ENCODE data around the gene ASF1A. TPM values are rescaled to one million over a fixed set of nuclear protein-coding genes. Genes with fewer than 3 reads are reported as not detected.

Gene ASF1A
- 10 to 100 TPM; 20.1 to 26.1 (median 22.5) TPM for total RNA-seq
- 22.5 TPM for polyA plus RNA-seq
- long read RNA-seq, donor 1, transcript ASF1A-201 (4 exons, 2,362 nt) = major isoform, 56 of 59 reads
- long read RNA-seq, donor 1, partial matches to known transcripts = 1 of 59 reads
- long read RNA-seq, donor 1, other reads (novel, unspliced or antisense) = 2 of 59 reads
- long read RNA-seq, donor 2, transcript ASF1A-201 (4 exons, 2,362 nt) = major isoform, 18 of 18 reads
- long read RNA-seq, donor 2, partial matches to known transcripts = 0 of 18 reads
- long read RNA-seq, donor 2, other reads (novel, unspliced or antisense) = 0 of 18 reads
- long read RNA-seq, donor 3, transcript ASF1A-201 (4 exons, 2,362 nt) = major isoform, 107 of 111 reads
- long read RNA-seq, donor 3, partial matches to known transcripts = 0 of 111 reads
- long read RNA-seq, donor 3, other reads (novel, unspliced or antisense) = 4 of 111 reads
- long read RNA-seq, donor 4, transcript ASF1A-201 (4 exons, 2,362 nt) = major isoform, 17 of 18 reads
- long read RNA-seq, donor 4, partial matches to known transcripts = 0 of 18 reads
- long read RNA-seq, donor 4, other reads (novel, unspliced or antisense) = 1 of 18 reads

- intact Hi-C loops (cut with DNase I) = no loop called here
- H3K4me1 ChIP-seq (ENCODE audit: control insufficient read depth, insufficient read depth, low read length) = no peaks in the 10 kb centered on the region
- under 1% methylated on average over 51 of the region's 51 CpGs for WGBS
Measured at GRCh38 chr6:118893807-118894424, at the start of gene ASF1A. TSS of gene ASF1A (plus strand) at chr6:118894152. CDS start at chr6:118894414, 262 bp downstream.

GRCh38 chr6:118844915-118845314 is 49.0 kb upstream of the ASF1A start:
- no peak for DNase-seq
- no peaks in the 10 kb centered on the region for H3K9me3 ChIP-seq (ENCODE audit: control insufficient read depth, low read length)
- no peak for ATAC-seq
- H3K27ac ChIP-seq (ENCODE audit: low read length) = no peak overlapping the region
- intact Hi-C loops (cut with DNase I) = no loop called here
- H3K4me1 ChIP-seq (ENCODE audit: control insufficient read depth, insufficient read depth, low read length) = no peaks in the 10 kb centered on the region
- no peaks in the 10 kb centered on the region for H3K27me3 ChIP-seq (ENCODE audit: control insufficient read depth, insufficient read depth)
- H3K4me3 ChIP-seq (ENCODE audit: low read length) = no peak overlapping the region
- 91% methylated on average over 3 of the region's 3 CpGs for WGBS

More at GRCh38 chr6:118893807-118894424, at the start of gene ASF1A:
- DNase-seq (peak; percentile 97 to 98 (median 97)), ATAC-seq (peak; percentile 95 to 96)
- Histone ChIP-seq H3K4me3 (ENCODE audit: low read length) (peak within 1 kb of the TSS; percentile 93), H3K27me3 (ENCODE audit: control insufficient read depth, insufficient read depth) (no peaks in the 10 kb centered on the region), H3K9me3 (ENCODE audit: control insufficient read depth, low read length) (no peaks in the 10 kb centered on the region), H3K27ac (ENCODE audit: low read length) (peak within 1 kb of the TSS; percentile 91)

- DNase-seq (no peak), ATAC-seq (no peak)
- Histone ChIP-seq H3K4me3 (ENCODE audit: low read length) (no peak overlapping the region), H3K4me1 (ENCODE audit: control insufficient read depth, insufficient read depth, low read length) (no peaks in the 10 kb centered on the region), H3K9me3 (ENCODE audit: control insufficient read depth, low read length) (no peaks in the 10 kb centered on the region), H3K27ac (ENCODE audit: low read length) (no peak overlapping the region), H3K27me3 (ENCODE audit: control insufficient read depth, insufficient read depth) (no peaks in the 10 kb centered on the region)
- WGBS = 98% methylated on average over 5 of the region's 5 CpGs
- intact Hi-C loops (cut with DNase I) = no loop called here
Measured at GRCh38 chr6:118853408-118853807, 40.5 kb upstream of the ASF1A start.

GRCh38 chr6:118856301-118856700 is 37.7 kb upstream of the ASF1A start:
- Histone ChIP-seq H3K4me3 (ENCODE audit: low read length) (no peak overlapping the region), H3K27ac (ENCODE audit: low read length) (no peak overlapping the region), H3K4me1 (ENCODE audit: control insufficient read depth, insufficient read depth, low read length) (no peaks in the 10 kb centered on the region), H3K9me3 (ENCODE audit: control insufficient read depth, low read length) (no peaks in the 10 kb centered on the region), H3K27me3 (ENCODE audit: control insufficient read depth, insufficient read depth) (no peaks in the 10 kb centered on the region)
- intact Hi-C loops (cut with DNase I) = no loop called here
- DNase-seq (no peak), ATAC-seq (no peak)
- 95% methylated on average over 4 of the region's 4 CpGs for WGBS

- no peak overlapping the region for H3K4me3 ChIP-seq (ENCODE audit: low read length)
- H3K9me3 ChIP-seq (ENCODE audit: control insufficient read depth, low read length) = no peaks in the 10 kb centered on the region
- intact Hi-C loops (cut with DNase I) = no loop called here
- ATAC-seq (no peak), DNase-seq (no peak)
- no peaks in the 10 kb centered on the region for H3K27me3 ChIP-seq (ENCODE audit: control insufficient read depth, insufficient read depth)
- 65% methylated on average over 3 of the region's 3 CpGs for WGBS
- H3K27ac ChIP-seq (ENCODE audit: low read length) = no peak overlapping the region
- peaks cover 2% of the 10 kb centered on the region for H3K4me1 ChIP-seq (ENCODE audit: control insufficient read depth, insufficient read depth, low read length)
Measured at GRCh38 chr6:118859517-118860064, 34.4 kb upstream of the ASF1A start.

DNA sequence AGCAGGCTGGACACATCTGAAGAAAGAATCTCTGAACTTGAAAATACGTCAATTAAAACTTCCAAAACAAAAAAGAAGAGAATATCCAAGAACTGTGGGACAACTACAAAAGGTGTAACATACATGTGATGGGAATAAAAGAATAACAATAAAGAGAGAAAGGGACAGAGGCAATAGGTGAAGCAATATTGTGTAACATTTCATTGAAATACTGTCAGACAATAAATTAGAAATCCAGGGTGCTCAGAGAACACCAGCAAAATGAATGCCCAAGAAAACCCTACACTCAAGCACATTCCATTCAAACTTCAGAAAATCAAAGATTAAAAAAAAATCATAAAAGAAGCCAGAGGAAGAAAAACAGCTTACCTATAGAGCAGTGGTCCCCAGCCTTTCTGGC is 33.6 kb upstream of the ASF1A start:
- DNase-seq (no peak), ATAC-seq (no peak)
- Histone ChIP-seq H3K27me3 (ENCODE audit: control insufficient read depth, insufficient read depth) (no peaks in the 10 kb centered on the region), H3K9me3 (ENCODE audit: control insufficient read depth, low read length) (no peaks in the 10 kb centered on the region), H3K4me1 (ENCODE audit: control insufficient read depth, insufficient read depth, low read length) (peaks cover 4% of the 10 kb centered on the region), H3K4me3 (ENCODE audit: low read length) (no peak overlapping the region), H3K27ac (ENCODE audit: low read length) (no peak overlapping the region)
- intact Hi-C loops (cut with DNase I) = no loop called here
- 99% methylated on average over 1 of the region's 1 CpG for WGBS

DNA sequence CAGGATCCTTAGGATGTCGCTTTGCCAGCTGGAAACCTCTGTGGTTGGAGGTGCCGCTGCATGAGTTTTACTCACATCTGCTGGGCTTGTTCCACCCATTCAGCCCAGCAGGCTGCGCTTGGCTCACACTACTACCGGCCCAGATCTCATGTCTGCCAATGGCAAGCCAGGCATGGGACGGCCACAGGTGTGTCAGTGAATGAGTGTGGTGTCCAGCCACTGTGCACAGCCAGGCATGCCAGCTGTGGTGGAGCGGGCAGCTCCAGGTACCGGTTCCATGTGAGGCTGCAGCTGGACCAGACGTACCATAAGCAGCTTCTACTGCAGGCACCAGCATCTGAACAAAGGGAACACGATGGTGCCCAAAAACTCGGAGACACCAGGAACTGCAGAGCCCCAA is 33.1 kb upstream of the ASF1A start:
- Histone ChIP-seq H3K4me1 (ENCODE audit: control insufficient read depth, insufficient read depth, low read length) (peaks cover 4% of the 10 kb centered on the region), H3K4me3 (ENCODE audit: low read length) (no peak overlapping the region), H3K27me3 (ENCODE audit: control insufficient read depth, insufficient read depth) (no peaks in the 10 kb centered on the region), H3K9me3 (ENCODE audit: control insufficient read depth, low read length) (no peaks in the 10 kb centered on the region), H3K27ac (ENCODE audit: low read length) (no peak overlapping the region)
- peak; percentile 37 to 45 for ATAC-seq
- intact Hi-C loops (cut with DNase I) = no loop called here
- DNase-seq = peak in 1 of 3 donors; percentile 36
- WGBS = 88% methylated on average over 10 of the region's 10 CpGs

- DNase-seq (no peak), ATAC-seq (no peak)
- peaks cover 4% of the 10 kb centered on the region for H3K4me1 ChIP-seq (ENCODE audit: control insufficient read depth, insufficient read depth, low read length)
- H3K27me3 ChIP-seq (ENCODE audit: control insufficient read depth, insufficient read depth) = no peaks in the 10 kb centered on the region
- no peak overlapping the region for H3K4me3 ChIP-seq (ENCODE audit: low read length)
- no peaks in the 10 kb centered on the region for H3K9me3 ChIP-seq (ENCODE audit: control insufficient read depth, low read length)
- 96% methylated on average over 4 of the region's 4 CpGs for WGBS
- H3K27ac ChIP-seq (ENCODE audit: low read length) = no peak overlapping the region
- intact Hi-C loops (cut with DNase I) = no loop called here
Measured at GRCh38 chr6:118862443-118862842, 31.5 kb upstream of the ASF1A start.

GRCh38 chr6:118864341-118865099 is 29.4 kb upstream of the ASF1A start:
- no peak for ATAC-seq
- 57% methylated on average over 7 of the region's 7 CpGs for WGBS

GRCh38 chr6:118865100-118865391 is 28.9 kb upstream of the ASF1A start:
- DNase-seq (no peak), ATAC-seq (no peak)
- peaks cover 4% of the 10 kb centered on the region for H3K4me1 ChIP-seq (ENCODE audit: control insufficient read depth, insufficient read depth, low read length)
- 46% methylated on average over 2 of the region's 2 CpGs for WGBS
- no peaks in the 10 kb centered on the region for H3K9me3 ChIP-seq (ENCODE audit: control insufficient read depth, low read length)
- H3K27me3 ChIP-seq (ENCODE audit: control insufficient read depth, insufficient read depth) = no peaks in the 10 kb centered on the region
- intact Hi-C loops (cut with DNase I) = no loop called here
- no peak overlapping the region for H3K4me3 ChIP-seq (ENCODE audit: low read length)
- no peak overlapping the region for H3K27ac ChIP-seq (ENCODE audit: low read length)

More at GRCh38 chr6:118864341-118865099, 29.4 kb upstream of the ASF1A start:
- Histone ChIP-seq H3K4me1 (ENCODE audit: control insufficient read depth, insufficient read depth, low read length) (peaks cover 4% of the 10 kb centered on the region), H3K4me3 (ENCODE audit: low read length) (no peak overlapping the region), H3K9me3 (ENCODE audit: control insufficient read depth, low read length) (no peaks in the 10 kb centered on the region), H3K27ac (ENCODE audit: low read length) (no peak overlapping the region), H3K27me3 (ENCODE audit: control insufficient read depth, insufficient read depth) (no peaks in the 10 kb centered on the region)
- intact Hi-C loops (cut with DNase I) = no loop called here
- DNase-seq = no peak
